ENCODE data around the gene PHLPP2.
"Not testable (repeated sequence)": the region's sequence is repeated elsewhere in the genome, so short reads cannot be mapped to it uniquely, and the experiment has no call there.

PHLPP2 gene

DNA sequence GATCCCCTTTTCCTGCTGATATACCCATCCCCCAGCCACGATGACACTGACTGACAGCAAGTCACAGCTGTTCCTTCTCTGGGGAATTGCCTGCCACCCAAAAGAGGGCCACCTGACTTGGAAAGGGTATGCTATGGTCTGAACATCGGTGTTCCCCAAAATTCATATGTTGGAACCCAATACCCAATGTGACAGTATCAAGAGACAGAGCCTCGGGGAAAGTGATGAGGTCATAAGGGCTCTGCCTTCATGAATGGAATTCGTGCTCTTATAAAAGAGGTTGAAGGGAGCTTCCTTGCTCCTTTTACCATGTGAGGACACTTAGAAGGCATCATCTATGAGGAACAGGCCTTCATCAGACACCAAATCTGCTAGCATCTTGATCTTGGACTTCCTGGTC is 106.1 kb downstream of the PHLPP2 start:
- DNase-seq: no peak

DNA sequence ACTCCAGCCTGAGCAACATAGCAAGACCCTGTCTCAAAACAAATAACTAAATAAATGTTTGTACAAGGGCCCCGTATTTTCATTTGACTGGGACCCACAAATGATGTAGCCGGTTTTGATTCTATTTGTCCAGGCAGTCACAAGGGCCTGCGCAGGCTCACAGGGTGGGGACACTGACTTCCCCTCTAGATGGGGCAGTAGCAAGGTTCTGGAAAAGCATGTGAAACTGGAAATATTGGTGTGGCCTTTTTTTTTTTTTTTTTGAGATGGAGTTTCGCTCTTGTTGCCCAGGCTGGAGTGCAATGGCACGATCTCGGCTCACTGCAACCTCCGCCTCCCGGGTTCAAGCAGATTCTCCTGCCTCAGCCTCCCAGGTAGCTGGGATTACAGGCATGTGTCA is 109.5 kb downstream of the PHLPP2 start:
- not testable (repeated sequence) for DNase-seq

DNA sequence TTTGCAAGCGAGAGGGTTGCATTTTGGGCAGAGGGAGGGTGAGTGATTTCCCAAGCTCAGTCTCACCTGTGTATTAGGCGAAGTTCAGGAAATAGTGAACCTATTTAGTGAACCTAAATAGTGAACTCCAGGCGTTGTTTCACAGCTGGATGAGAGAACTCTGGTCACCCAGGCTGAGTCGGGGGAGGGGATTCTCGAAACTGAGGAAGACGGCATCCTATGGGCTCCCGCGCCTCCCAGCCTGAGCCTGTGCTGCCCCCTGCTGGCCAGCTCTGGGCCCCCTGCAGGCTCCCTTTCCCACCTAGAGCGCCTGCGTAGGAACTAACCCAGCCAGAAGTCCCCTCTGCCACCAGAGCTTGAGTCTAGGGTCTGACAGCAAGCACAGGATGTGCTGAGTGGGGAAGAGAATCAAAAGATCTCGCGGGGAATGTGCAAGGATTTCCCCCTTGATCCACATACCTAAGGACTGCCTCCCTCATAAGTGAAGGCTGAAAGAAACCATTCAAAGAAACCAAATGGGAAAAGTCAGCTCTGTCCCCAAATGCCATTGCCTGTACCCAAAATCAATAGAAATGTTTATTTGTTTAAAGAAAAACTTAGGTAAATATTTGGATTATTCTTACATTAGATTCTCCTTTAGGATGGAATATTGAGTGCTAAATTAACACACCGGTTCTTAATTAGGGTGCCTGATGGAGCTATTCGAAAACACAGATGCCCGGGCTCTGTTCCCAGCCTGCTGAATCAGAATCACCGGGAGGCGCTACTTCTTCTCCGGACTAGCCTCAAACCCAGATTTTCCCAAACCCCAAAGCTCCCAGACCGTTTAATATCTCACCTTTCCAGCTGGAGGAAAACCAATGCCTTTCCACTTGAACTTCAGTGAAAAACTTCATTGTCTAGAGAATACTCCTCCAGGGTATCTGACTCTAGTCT is 113.3 kb downstream of the PHLPP2 start:
- DNase-seq: peak; percentile 59

DNA sequence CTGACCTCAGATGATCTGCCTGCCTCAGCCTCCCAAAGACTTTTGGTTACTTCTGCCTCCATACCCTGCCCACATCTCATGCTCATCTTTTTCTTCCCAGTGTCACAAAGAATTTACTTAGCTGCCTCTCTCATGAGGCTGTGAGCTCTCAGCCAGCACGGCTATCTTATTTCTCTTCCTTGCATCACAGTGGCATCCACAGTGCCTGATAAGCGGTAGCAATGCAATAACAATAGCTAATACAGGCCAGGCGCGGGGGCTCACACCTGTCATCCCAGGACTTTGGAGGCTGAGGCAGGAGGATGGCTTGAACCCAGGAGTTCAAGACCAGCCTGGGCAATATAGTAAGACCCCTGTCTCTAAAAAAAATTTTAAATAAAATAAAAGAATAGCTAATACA is 114.1 kb downstream of the PHLPP2 start:
- DNase-seq: no peak

DNA sequence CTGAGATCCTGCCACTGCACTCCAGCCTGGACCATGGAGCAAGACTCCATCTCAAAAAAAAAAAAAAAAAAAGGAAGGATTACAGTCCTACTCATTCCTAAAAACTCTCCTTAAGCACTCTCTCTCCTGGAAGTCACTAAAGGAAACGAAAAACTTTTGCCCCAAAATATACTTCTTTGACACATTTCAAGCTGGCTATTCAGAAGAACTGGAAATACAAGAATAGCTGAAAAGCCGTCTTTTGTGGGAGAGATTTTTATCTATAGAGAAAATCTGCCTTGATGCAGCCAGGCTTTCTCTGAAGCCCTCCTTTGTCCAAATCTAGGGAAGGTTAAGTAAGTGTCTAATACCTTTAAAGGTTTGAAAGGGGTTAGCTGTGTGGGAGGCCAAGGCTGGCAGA is 115.4 kb downstream of the PHLPP2 start:
- DNase-seq: no peak

DNA sequence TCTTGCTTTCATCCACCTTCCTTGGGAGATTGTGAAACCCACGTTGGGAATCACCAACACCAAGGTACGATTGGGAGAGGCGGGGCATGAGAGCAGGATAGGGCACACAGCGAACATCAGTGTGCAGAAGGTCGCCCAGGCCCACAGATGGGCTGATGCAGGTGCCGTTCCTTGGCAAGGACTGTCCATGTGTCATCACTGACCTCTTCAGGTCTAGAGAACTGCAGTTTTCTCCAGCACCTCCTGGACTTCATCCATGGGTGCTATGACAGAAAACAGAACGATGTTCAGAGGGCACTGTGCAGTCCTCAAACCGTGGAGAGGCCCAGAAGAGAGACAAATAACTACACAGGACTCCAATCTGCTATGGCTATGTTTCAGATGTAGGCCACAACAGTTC is 123.7 kb downstream of the PHLPP2 start:
- no peak for DNase-seq

DNA sequence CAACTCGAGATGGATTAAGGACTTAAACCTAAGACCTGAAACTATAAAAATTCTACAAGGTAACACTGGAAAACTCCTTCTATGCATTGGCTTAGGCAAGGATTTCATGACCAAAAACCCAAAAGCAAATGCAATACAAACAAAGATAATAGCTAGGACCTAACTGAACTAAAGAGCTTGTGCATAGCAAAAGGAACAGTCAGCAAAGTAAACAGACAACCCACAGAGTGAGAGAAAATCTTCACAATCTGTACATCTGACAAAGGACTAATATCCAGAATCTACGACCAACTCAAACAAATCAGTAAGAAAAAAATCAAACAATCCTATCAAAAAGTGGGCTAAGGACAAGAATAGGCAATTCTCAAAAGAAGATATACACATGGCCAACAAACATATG is 126.1 kb downstream of the PHLPP2 start:
- not testable (repeated sequence) for DNase-seq

DNA sequence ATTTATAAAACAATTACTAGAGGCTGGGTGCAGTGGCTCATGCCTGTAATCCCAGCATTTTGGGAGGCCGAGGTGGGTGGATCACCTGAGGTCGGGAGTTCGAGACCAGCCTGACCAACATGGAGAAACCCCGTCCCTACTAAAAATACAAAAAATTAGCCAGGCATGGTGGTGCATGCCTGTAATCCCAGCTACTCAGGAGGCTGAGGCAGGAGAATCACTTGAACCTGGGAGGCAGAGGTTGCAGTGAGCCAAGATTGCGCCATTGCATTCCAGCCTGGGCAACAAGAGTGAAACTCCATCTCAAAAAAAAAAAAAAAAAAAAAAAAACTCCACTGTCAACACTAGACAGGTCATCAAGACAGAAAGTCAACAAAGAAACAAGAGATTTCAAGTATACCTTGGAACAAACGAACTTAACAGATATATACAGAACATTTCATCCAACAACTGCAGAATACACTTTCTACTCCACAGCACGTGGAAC is 129.1 kb downstream of the PHLPP2 start:
- DNase-seq: not testable (repeated sequence)

Data from stimulated activated naive CD4-positive, alpha-beta T cell treated with Interleukin-2 at 50 U/mL for 16 hours (primary cell).